BLaER1 treated with 17β-estradiol and CSF1 and Interleukin-3, amounts not matched to agents 10 nM and 100 nM (cell line): ENCODE results near the gene MAP3K7CL.
"Not testable (repeated sequence)": the region's sequence is repeated elsewhere in the genome, so short reads cannot be mapped to it uniquely, and the experiment has no call there.

Experiments used
- H3K27ac ChIP-seq, 11 experiments: shearing (Covaris generic); formaldehyde crosslinking; 2 replicates each; pipeline ENCODE4 v1.8.1; 2022
- H3K27me3 ChIP-seq, 11 experiments: shearing (Covaris generic); formaldehyde crosslinking; 2 replicates each; pipeline ENCODE4 v1.8.1; 2022
- H3K36me3 ChIP-seq, 11 experiments: shearing (Covaris generic); formaldehyde crosslinking; 2 replicates each; pipeline ENCODE4 v1.8.1; 2022
- H3K4me1 ChIP-seq, 10 experiments: shearing (Covaris generic); formaldehyde crosslinking; 2 replicates each; pipeline ENCODE4 v1.8.1; 2022
- H3K4me2 ChIP-seq, 11 experiments: shearing (Covaris generic); formaldehyde crosslinking; 2 replicates each; pipeline ENCODE4 v1.8.1; 2022
- H3K4me3 ChIP-seq, 10 experiments: shearing (Covaris generic); formaldehyde crosslinking; 2 replicates each; pipeline ENCODE4 v1.8.1; 2022
- H3K9ac ChIP-seq, 11 experiments: shearing (Covaris generic); formaldehyde crosslinking; 2 replicates each; pipeline ENCODE4 v1.8.1; 2022
- H3K9me3 ChIP-seq, 11 experiments: shearing (Covaris generic); formaldehyde crosslinking; replicated peaks in 1 of 11; 2 replicates each; pipeline ENCODE4 v1.8.1; 2022
- H4K20me1 ChIP-seq, 11 experiments: shearing (Covaris generic); formaldehyde crosslinking; 2 replicates each; pipeline ENCODE4 v1.8.1; 2022
- Cebpa-rat ChIP-seq, 11 experiments: shearing (Covaris generic); IDR thresholded peaks; 2 replicates each; pipeline ENCODE4 v1.8.1; 2022

Gene MAP3K7CL

DNA sequence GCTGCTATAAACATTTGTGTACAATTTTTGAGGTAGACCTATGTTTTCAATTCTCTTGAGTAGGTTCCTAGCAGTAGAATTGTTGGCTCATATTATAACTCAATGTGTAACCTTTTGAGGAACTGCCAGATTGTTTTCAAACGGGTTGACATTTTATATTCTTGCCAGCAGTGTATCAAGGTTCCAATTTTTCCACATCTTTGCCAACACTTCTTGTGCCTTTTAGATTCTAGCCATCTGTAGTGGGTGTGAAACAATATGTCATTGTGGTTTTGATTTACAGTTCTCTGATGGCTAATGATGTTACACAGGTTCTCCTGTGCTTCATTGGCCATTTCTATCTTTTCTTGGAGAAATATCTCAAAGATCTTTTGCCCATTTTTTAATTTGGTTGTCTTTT lies 36.4 kb downstream of the MAP3K7CL start:
- TF ChIP-seq Cebpa-rat (IDR thresholded peaks at IDR 0.05) = no peak
- Histone ChIP-seq H4K20me1 (no peaks in the 10 kb centered on the region), H3K4me2 (peak overlapping the region in 6 of 11 experiments; percentile 7 to 64 (median 34); a peak in 6 of 22 replicates), H3K36me3 (no peaks in the 10 kb centered on the region), H3K4me1 (peaks cover 0 to 98% (median 10%) of the 10 kb centered on the region in 10 experiments; a peak in 10 of 20 replicates), H3K27ac (peak overlapping the region in 4 of 11 experiments; percentile 2 to 81 (median 52); a peak in 6 of 22 replicates), H3K9me3 (no peaks in the 10 kb centered on the region), H3K27me3 (no peaks in the 10 kb centered on the region), H3K4me3 (no peak overlapping the region), H3K9ac (no peak overlapping the region)

DNA sequence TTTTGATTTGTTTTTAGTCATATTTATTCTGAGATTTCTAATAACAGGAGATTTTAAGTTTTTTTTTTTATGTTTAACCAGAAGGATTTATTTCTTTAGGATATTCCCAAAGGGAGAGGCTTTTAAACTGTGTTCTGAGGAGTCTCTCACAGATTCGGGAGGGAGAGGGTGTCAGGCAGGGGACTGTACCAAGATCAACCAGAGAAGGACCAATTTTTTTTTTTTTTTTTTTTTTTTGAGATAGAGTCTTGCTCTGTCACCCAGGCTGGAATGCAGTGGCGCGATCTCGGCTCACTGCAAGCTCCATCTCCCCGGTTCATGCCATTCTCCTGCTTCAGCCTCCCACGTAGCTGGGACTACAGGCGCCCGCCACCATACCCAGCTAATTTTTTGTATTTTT lies 37.0 kb downstream of the MAP3K7CL start:
- Histone ChIP-seq H3K4me1 (peaks cover 0 to 100% (median 10%) of the 10 kb centered on the region in 10 experiments; a peak in 10 of 20 replicates), H3K27ac (peak overlapping the region in 4 of 11 experiments; percentile 2 to 81 (median 52); a peak in 6 of 22 replicates), H3K4me2 (peak overlapping the region in 3 of 11 experiments; percentile 41 to 64 (median 52); a peak in 4 of 22 replicates)
- H3K9ac ChIP-seq, H3K4me3 ChIP-seq, H3K27me3 ChIP-seq, H4K20me1 ChIP-seq, H3K36me3 ChIP-seq, H3K9me3 ChIP-seq: not testable (repeated sequence)

DNA sequence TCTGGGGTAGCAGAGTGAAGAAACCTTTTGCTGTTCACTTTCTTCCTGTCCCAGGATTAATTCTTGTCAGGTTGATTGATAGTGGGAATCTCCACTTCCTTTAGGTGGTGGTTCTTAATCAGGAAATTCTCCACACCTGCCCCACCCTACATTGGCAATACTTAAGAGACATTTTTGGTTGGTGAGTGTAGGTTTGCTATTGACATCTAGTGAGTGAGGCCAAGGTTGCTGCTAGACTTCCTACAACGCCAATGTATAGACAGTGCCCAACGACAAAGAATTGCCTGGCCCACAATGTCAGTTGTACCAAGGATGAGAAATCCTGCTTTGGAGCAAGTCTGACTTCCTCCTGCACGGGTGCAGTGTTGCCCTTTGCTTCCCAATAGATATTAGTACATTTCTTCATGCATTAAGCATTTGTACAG lies 38.5 kb downstream of the MAP3K7CL start:
- Histone ChIP-seq H3K4me1 (peaks cover 0 to 100% (median 4%) of the 10 kb centered on the region in 10 experiments; a peak in 9 of 20 replicates), H3K36me3 (no peaks in the 10 kb centered on the region), H4K20me1 (no peaks in the 10 kb centered on the region), H3K4me2 (peak overlapping the region in 3 of 11 experiments; percentile 35 to 52 (median 41); a peak in 6 of 22 replicates), H3K9ac (no peak overlapping the region), H3K27me3 (no peaks in the 10 kb centered on the region), H3K4me3 (no peak overlapping the region), H3K9me3 (no peaks in the 10 kb centered on the region), H3K27ac (0 out of 22 replicates have a peak overlapping the region, but pooled peaks of 1 of the 11 experiments have one; percentile 12)
- TF ChIP-seq Cebpa-rat (IDR thresholded peaks at IDR 0.05) = no peak

DNA sequence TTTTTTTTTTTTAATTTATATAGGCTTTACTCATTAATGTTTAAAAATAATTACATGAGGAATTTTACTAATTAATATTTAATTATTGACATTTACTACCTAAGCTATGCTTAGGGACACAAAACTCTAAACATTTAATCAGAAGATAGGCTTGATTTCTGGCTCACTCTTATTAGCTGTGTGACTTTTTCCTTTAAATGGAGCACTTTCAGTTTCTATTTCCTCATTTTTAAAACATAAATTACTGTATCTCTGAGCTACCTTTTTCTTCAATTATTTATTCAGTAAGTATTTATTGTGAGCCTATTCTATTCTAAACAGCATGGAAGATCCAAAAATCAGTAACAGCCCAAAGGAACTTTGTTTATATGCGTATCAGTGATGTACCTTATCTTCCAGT lies 40.5 kb downstream of the MAP3K7CL start:
- Histone ChIP-seq H3K27me3 (no peaks in the 10 kb centered on the region), H3K4me1 (peaks cover 0 to 100% (median 3%) of the 10 kb centered on the region in 10 experiments; a peak in 9 of 20 replicates), H3K9ac (peak overlapping the region in 2 of 11 experiments; percentile 28 to 41; a peak in 1 of 22 replicates), H3K4me3 (no peak overlapping the region), H3K27ac (peak overlapping the region in 2 of 11 experiments; percentile 7 to 57; a peak in 3 of 22 replicates), H4K20me1 (no peaks in the 10 kb centered on the region), H3K36me3 (no peaks in the 10 kb centered on the region), H3K4me2 (peak overlapping the region in 4 of 11 experiments; percentile 18 to 68 (median 48); a peak in 6 of 22 replicates), H3K9me3 (no peaks in the 10 kb centered on the region)
- TF ChIP-seq Cebpa-rat (IDR thresholded peaks at IDR 0.05) = no peak

DNA sequence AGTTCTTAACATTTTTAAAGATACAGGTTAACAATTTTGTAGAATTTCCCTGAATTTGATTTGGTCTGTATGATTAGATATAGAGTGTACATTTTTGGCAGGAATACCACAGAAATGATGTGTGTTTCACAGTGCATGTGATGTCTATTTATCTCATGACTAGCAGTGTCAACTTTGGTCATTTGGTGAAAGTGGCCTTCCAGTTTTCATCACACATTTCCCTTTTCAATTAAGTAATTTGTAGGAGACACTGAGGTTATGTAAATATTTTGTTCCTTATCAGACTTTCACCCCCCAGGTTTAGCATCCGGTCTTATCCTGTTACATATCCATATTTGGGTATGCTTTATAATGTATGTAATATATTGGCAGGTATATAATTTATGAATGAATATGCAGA lies 41.8 kb downstream of the MAP3K7CL start:
- no peak overlapping the region for H3K9ac ChIP-seq
- H4K20me1 ChIP-seq = no peaks in the 10 kb centered on the region
- H3K27me3 ChIP-seq = no peaks in the 10 kb centered on the region
- peak overlapping the region in 2 of 11 experiments; percentile 4 to 30; a peak in 1 of 22 replicates for H3K27ac ChIP-seq
- peaks cover 4 to 100% (median 8%) of the 10 kb centered on the region in 10 experiments; a peak in 19 of 20 replicates for H3K4me1 ChIP-seq
- no peak for TF ChIP-seq Cebpa-rat (IDR thresholded peaks at IDR 0.05)
- no peaks in the 10 kb centered on the region for H3K9me3 ChIP-seq
- H3K4me2 ChIP-seq = peak overlapping the region in 2 of 11 experiments; percentile 46 to 56; a peak in 2 of 22 replicates
- H3K4me3 ChIP-seq = no peak overlapping the region
- H3K36me3 ChIP-seq = no peaks in the 10 kb centered on the region

DNA sequence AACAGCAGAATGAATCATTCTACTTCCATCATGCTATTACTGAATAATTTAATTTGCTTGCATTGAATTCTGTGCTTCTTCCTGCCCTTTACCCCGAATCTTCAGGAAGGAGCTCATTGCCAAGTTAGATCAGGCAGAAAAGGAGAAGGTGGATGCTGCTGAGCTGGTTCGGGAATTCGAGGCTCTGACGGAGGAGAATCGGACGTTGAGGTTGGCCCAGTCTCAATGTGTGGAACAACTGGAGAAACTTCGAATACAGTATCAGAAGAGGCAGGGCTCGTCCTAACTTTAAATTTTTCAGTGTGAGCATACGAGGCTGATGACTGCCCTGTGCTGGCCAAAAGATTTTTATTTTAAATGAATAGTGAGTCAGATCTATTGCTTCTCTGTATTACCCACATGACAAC lies 44.2 kb downstream of the MAP3K7CL start:
- Histone ChIP-seq H3K9ac (no peak overlapping the region), H3K4me3 (no peak overlapping the region), H3K4me1 (peaks cover 4 to 99% (median 8%) of the 10 kb centered on the region in 10 experiments; a peak in 19 of 20 replicates), H3K9me3 (no peaks in the 10 kb centered on the region), H3K36me3 (no peaks in the 10 kb centered on the region), H3K4me2 (peak overlapping the region in 3 of 11 experiments; percentile 16 to 61 (median 56); a peak in 5 of 22 replicates), H3K27me3 (no peaks in the 10 kb centered on the region), H3K27ac (peak overlapping the region in 3 of 11 experiments; percentile 12 to 22 (median 13); a peak in 3 of 22 replicates), H4K20me1 (no peaks in the 10 kb centered on the region)
- no peak for TF ChIP-seq Cebpa-rat (IDR thresholded peaks at IDR 0.05)

DNA sequence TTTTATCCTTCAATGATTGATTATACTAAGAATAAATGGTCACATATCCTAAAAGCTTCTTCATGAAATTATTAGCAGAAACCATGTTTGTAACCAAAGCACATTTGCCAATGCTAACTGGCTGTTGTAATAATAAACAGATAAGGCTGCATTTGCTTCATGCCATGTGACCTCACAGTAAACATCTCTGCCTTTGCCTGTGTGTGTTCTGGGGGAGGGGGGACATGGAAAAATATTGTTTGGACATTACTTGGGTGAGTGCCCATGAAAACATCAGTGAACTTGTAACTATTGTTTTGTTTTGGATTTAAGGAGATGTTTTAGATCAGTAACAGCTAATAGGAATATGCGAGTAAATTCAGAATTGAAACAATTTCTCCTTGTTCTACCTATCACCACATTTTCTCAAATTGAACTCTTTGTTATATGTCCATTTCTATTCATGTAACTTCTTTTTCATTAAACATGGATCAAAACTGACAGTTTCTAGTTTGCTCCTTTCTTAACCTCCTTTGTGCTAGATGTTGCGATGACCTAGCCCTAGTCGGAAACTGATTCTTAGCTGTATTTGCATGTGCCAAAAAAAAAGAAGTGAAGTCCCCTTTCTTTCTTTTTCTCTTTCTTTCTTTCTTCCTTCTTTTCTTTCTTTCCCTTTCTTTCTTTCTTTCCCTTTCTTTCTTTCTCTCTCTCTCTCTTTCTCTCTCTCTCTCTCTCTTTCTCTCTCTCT lies 45.1 kb downstream of the MAP3K7CL start:
- no peaks in the 10 kb centered on the region for H3K36me3 ChIP-seq
- H4K20me1 ChIP-seq = no peaks in the 10 kb centered on the region
- H3K4me3 ChIP-seq = no peak overlapping the region
- peak overlapping the region in 3 of 11 experiments; percentile 27 to 61 (median 56); a peak in 5 of 22 replicates for H3K4me2 ChIP-seq
- H3K9ac ChIP-seq = no peak overlapping the region
- peaks cover 4 to 96% (median 8%) of the 10 kb centered on the region in 10 experiments; a peak in 19 of 20 replicates for H3K4me1 ChIP-seq
- no peaks in the 10 kb centered on the region for H3K9me3 ChIP-seq
- H3K27me3 ChIP-seq = no peaks in the 10 kb centered on the region
- peak overlapping the region in 3 of 11 experiments; percentile 13 to 42 (median 22); a peak in 3 of 22 replicates for H3K27ac ChIP-seq
- no peak for TF ChIP-seq Cebpa-rat (IDR thresholded peaks at IDR 0.05)

DNA sequence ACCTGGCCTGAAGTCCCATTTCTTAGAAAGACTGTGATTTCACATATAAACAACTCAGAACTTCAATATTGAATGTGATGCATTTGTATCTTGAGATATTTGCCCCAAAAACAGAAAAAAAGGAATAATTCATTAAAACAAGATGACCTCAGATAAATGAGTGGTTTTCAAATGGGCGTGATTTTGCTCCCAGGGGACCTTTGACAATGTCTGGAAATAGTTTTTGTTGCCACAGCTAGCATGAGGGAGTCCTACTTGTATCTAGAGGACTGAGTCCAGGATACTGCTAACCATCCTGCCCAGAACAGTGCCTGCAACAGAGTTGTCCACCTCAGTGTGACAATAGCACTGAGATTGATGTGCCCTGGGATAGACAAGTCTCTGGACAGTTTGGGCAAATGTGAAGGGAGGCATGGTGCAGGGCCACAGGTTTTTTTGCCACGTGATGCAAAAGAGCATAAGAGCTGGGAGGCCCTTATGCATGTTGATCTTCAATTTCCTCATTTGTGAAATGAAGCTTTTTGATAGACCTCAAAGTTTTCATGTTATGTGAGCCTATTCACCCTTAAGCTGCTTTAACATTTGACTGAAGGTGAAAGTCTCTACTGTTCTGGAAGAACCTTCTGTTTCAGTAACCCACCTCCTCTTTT lies 46.2 kb downstream of the MAP3K7CL start:
- H3K27ac ChIP-seq = peak overlapping the region in 4 of 11 experiments; percentile 10 to 48 (median 31); a peak in 3 of 22 replicates
- no peak overlapping the region for H3K9ac ChIP-seq
- H3K27me3 ChIP-seq = no peaks in the 10 kb centered on the region
- peaks cover 6 to 96% (median 9%) of the 10 kb centered on the region in 10 experiments; a peak in 19 of 20 replicates for H3K4me1 ChIP-seq
- no peaks in the 10 kb centered on the region for H4K20me1 ChIP-seq
- peak overlapping the region; percentile 6 to 58 (median 37); a peak in 16 of 22 replicates for H3K4me2 ChIP-seq
- no peaks in the 10 kb centered on the region for H3K36me3 ChIP-seq
- no peak for TF ChIP-seq Cebpa-rat (IDR thresholded peaks at IDR 0.05)
- H3K4me3 ChIP-seq = no peak overlapping the region
- H3K9me3 ChIP-seq = no peaks in the 10 kb centered on the region

DNA sequence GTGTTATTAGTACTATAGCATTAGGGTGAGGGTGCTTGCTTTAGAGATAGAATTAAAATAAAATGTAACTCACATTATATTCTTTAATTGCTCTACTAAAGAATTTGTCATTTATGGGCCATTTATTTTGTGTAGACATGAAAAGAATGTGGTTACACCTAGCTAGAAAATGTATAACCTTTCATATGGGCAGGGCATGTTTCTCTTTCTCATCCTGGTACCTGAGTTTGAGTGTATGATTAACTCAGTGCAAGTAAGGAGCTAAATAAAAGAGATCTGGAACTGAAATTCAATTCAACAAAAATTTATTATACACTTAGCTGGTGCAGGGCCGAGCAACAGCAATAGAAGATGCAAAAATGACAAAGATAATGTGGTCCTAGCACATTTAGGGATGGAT lies 47.4 kb downstream of the MAP3K7CL start:
- H3K4me1 ChIP-seq = peaks cover 6 to 94% (median 20%) of the 10 kb centered on the region in 10 experiments; a peak in 19 of 20 replicates
- H3K27ac ChIP-seq = 0 out of 22 replicates have a peak overlapping the region, but pooled peaks of 1 of the 11 experiments have one; percentile 57
- H3K4me2 ChIP-seq = peak overlapping the region in 3 of 11 experiments; percentile 20 to 50 (median 46); a peak in 6 of 22 replicates
- TF ChIP-seq Cebpa-rat (IDR thresholded peaks at IDR 0.05) = no peak
- no peak overlapping the region for H3K4me3 ChIP-seq
- no peaks in the 10 kb centered on the region for H3K27me3 ChIP-seq
- H3K9ac ChIP-seq = no peak overlapping the region
- no peaks in the 10 kb centered on the region for H3K36me3 ChIP-seq
- H4K20me1 ChIP-seq = no peaks in the 10 kb centered on the region
- H3K9me3 ChIP-seq = no peaks in the 10 kb centered on the region
